Measurements from ENCODE around the gene NACAD. TPM values are rescaled to one million over a fixed set of nuclear protein-coding genes. Genes with fewer than 3 reads are reported as not detected.

The NACAD gene
- total RNA-seq, 4 donors from 2014 or later: 0.04 to 1.9 (median 0.62) TPM; not detected in 1

GRCh38 chr7:45053941-45054340, 34.8 kb downstream of the NACAD start:
- DNase-seq: no peak
- H3K36me3 ChIP-seq: peaks cover 0 to 44% (median 5%) of the 10 kb centered on the region in 3 donors
- 91 to 100% methylated on average over 2 to 5 of the region's 5 CpGs for WGBS, 2 donors

GRCh38 chr7:45053401-45053800, 35.4 kb downstream of the NACAD start:
- no peak overlapping the region for H3K27ac ChIP-seq
- no peak for DNase-seq
- no peaks in the 10 kb centered on the region for H3K9me3 ChIP-seq
- H3K36me3 ChIP-seq: peaks cover 0 to 49% (median 5%) of the 10 kb centered on the region in 3 donors
- no peaks in the 10 kb centered on the region for H3K4me1 ChIP-seq
- TF ChIP-seq CTCF (IDR thresholded peaks at IDR 0.05) (no peak), POLR2A (IDR thresholded peaks at IDR 0.05) (no peak)
- intact Hi-C loops (cut with DNase I): no loop called here
- H3K4me3 ChIP-seq: no peak overlapping the region
- 80 to 83% methylated on average over 4 to 5 of the region's 6 CpGs for WGBS, 2 donors
- no peaks in the 10 kb centered on the region for H3K27me3 ChIP-seq

More at GRCh38 chr7:45053941-45054340, 34.8 kb downstream of the NACAD start:
- TF ChIP-seq CTCF (IDR thresholded peaks at IDR 0.05): no peak
- no peak for TF ChIP-seq POLR2A (IDR thresholded peaks at IDR 0.05)
- Histone ChIP-seq H3K4me3 (no peak overlapping the region), H3K9me3 (no peaks in the 10 kb centered on the region), H3K27ac (no peak overlapping the region), H3K27me3 (no peaks in the 10 kb centered on the region), H3K4me1 (peaks cover 0 to 4% (median 0%) of the 10 kb centered on the region in 3 donors)
- intact Hi-C loops (cut with DNase I): no loop called here

- Histone ChIP-seq H3K27me3 (no peaks in the 10 kb centered on the region), H3K4me3 (no peak overlapping the region), H3K4me1 (no peaks in the 10 kb centered on the region), H3K9me3 (no peaks in the 10 kb centered on the region), H3K27ac (no peak overlapping the region), H3K36me3 (peaks cover 0 to 63% (median 5%) of the 10 kb centered on the region in 3 donors)
- DNase-seq: no peak
- TF ChIP-seq CTCF (IDR thresholded peaks at IDR 0.05): no peak
- TF ChIP-seq POLR2A (IDR thresholded peaks at IDR 0.05): no peak
- WGBS, 2 donors: 45 to 66% methylated on average over 2 to 3 of the region's 3 CpGs
- intact Hi-C loops (cut with DNase I): no loop called here
Observed at GRCh38 chr7:45052011-45052410, 36.8 kb downstream of the NACAD start.

- no peak overlapping the region for H3K27ac ChIP-seq
- no peaks in the 10 kb centered on the region for H3K27me3 ChIP-seq
- intact Hi-C loops (cut with DNase I): no loop called here
- TF ChIP-seq CTCF (IDR thresholded peaks at IDR 0.05) (no peak), POLR2A (IDR thresholded peaks at IDR 0.05) (no peak)
- 67 to 70% methylated on average over 2 of the region's 2 CpGs for WGBS, 2 donors
- no peak overlapping the region for H3K4me3 ChIP-seq
- H3K9me3 ChIP-seq: no peaks in the 10 kb centered on the region
- DNase-seq: no peak
- H3K36me3 ChIP-seq: peaks cover 0 to 77% (median 5%) of the 10 kb centered on the region in 3 donors
- H3K4me1 ChIP-seq: no peaks in the 10 kb centered on the region
Observed at GRCh38 chr7:45050198-45050597, 38.6 kb downstream of the NACAD start.

GRCh38 chr7:45048748-45049147, 40.0 kb downstream of the NACAD start:
- Histone ChIP-seq H3K27me3 (no peaks in the 10 kb centered on the region), H3K27ac (no peak overlapping the region), H3K4me1 (no peaks in the 10 kb centered on the region), H3K4me3 (no peak overlapping the region), H3K9me3 (no peaks in the 10 kb centered on the region), H3K36me3 (peaks cover 0 to 85% (median 5%) of the 10 kb centered on the region in 3 donors)
- intact Hi-C loops (cut with DNase I): no loop called here
- no peak for DNase-seq
- no peak for TF ChIP-seq POLR2A (IDR thresholded peaks at IDR 0.05)
- TF ChIP-seq CTCF (IDR thresholded peaks at IDR 0.05): no peak
- WGBS, 2 donors: 78% methylated on average over 1 of the region's 1 CpG
